Retinal pigment epithelial cell (primary cell): ENCODE measurements around the gene RBM4.

ENCODE experiments used
- DNase-seq: peaks from one replicate; pipeline ENCODE4 v3.0.0-alpha.2; 2010; ENCODE audit warnings: low read depth
- H3K4me3 ChIP-seq: 2 replicates; pipeline ENCODE4 v1.5.1; 2011; ENCODE audit warnings: mild to moderate bottlenecking, low read length, control low read depth, moderate library complexity
- CTCF ChIP-seq: conservative IDR thresholded peaks from 2 replicates; pipeline ENCODE4 v1.5.1; 2011; ENCODE audit warnings: low read depth, low read length, control low read depth, inconsistent platforms

Gene RBM4

GRCh38 chr11:66641834-66642233, 3.3 kb downstream of the RBM4 start:
- no peak for TF ChIP-seq CTCF
- H3K4me3 ChIP-seq: peak overlapping the region; percentile 97

DNA sequence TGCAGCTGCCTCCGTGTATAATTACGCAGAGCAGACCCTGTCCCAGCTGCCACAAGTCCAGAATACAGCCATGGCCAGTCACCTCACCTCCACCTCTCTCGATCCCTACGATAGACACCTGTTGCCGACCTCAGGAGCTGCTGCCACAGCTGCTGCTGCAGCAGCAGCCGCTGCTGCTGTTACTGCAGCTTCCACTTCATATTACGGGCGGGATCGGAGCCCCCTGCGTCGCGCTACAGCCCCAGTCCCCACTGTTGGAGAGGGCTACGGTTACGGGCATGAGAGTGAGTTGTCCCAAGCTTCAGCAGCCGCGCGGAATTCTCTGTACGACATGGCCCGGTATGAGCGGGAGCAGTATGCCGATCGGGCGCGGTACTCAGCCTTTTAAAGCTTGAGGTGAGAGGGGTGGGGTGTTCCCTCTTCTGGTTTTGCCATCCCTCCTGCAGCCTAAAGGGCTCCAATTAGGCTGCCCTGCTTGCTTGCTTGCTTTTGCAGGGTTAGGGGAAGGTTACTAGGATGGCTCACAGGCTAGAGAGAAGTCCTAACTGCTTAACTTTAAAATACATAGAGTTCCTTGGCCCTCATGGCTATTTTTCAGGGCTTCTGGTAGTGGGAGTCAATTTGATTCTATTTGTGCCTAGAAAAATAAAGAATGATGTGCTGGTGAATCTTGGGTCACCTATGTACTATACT, 5.4 kb downstream of the RBM4 start:
- DNase-seq: no peak
- H3K4me3 ChIP-seq: no peak overlapping the region
- TF ChIP-seq CTCF: no peak

More at GRCh38 chr11:66641834-66642233, 3.3 kb downstream of the RBM4 start:
- DNase-seq: no peak

DNA sequence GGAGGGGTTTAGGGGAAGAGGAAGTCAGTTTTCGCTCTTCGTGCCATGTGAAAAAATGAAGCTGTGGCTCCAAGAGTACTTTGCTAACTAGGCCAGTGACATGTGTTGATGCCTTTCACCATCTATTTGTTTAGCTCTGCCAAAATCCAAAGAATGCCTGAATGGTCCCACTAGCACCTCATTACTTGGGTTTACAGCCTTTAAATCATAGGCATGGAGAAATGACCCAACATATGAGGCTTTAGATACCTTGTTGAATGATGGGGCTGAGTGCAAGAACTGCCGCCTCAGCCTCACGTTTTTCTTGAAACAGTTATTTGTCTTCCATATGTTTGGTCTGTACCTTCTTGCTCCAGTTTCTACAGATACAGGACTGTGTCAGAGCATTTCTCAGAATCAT, 8.3 kb downstream of the RBM4 start:
- TF ChIP-seq CTCF: no peak

GRCh38 chr11:66649903-66650302, 11.4 kb downstream of the RBM4 start:
- H3K4me3 ChIP-seq: no peak overlapping the region
- DNase-seq: no peak
- no peak for TF ChIP-seq CTCF

More for the DNA sequence above, 8.3 kb downstream of the RBM4 start:
- DNase-seq: no peak
- no peak overlapping the region for H3K4me3 ChIP-seq

- TF ChIP-seq CTCF: no peak
- DNase-seq: no peak
- H3K4me3 ChIP-seq: no peak overlapping the region
These were observed 12.5 kb downstream of the RBM4 start for GRCh38 chr11:66651016-66651415.

GRCh38 chr11:66652651-66653050, 14.1 kb downstream of the RBM4 start:
- no peak for TF ChIP-seq CTCF
- DNase-seq: no peak
- no peak overlapping the region for H3K4me3 ChIP-seq

GRCh38 chr11:66653123-66653522, 14.6 kb downstream of the RBM4 start:
- TF ChIP-seq CTCF: no peak
- H3K4me3 ChIP-seq: no peak overlapping the region
- no peak for DNase-seq
